ENCODE measurements around the gene RAD51B. TPM values are rescaled to one million over a fixed set of nuclear protein-coding genes. Genes with fewer than 3 reads are reported as not detected.

RAD51B gene
- total RNA-seq, 4 donors from 2014 or later, result 5.0 to 31.8 (median 20.6) TPM

GRCh38 chr14:68713782-68714181, 894.2 kb downstream of the RAD51B start:
- in situ Hi-C loops (cut with MboI; ENCODE audit: low pct_ligation_motif_present in 1 of 4, low pct_unique_long_range_greater_than_20kb in 1 of 4, low sequenced_read_pairs in 3 of 4) (no loop called here), intact Hi-C loops (cut with DNase I; ENCODE audit: low total_unique reads) (no loop called here)
- no peaks in the 10 kb centered on the region for H3K4me1 ChIP-seq
- no peak overlapping the region for H3K4me3 ChIP-seq
- no peaks in the 10 kb centered on the region for H3K9me3 ChIP-seq
- no peaks in the 10 kb centered on the region for H3K27me3 ChIP-seq
- DNase-seq, result no peak
- 88 to 94% methylated on average over 6 to 7 of the region's 7 CpGs for WGBS, 2 donors (ENCODE audit: low coverage in 1 of 2)
- TF ChIP-seq CTCF (IDR thresholded peaks at IDR 0.05) (no peak), POLR2A (IDR thresholded peaks at IDR 0.05) (no peak), EP300 (IDR thresholded peaks at IDR 0.05; ENCODE audit: low read depth) (no peak), POLR2AphosphoS5 (IDR thresholded peaks at IDR 0.05) (no peak)
- no peaks in the 10 kb centered on the region for H3K36me3 ChIP-seq
- no peak overlapping the region for H3K27ac ChIP-seq

GRCh38 chr14:68714991-68715924, 895.7 kb downstream of the RAD51B start:
- in situ Hi-C loops (cut with MboI; ENCODE audit: low pct_ligation_motif_present in 1 of 4, low pct_unique_long_range_greater_than_20kb in 1 of 4, low sequenced_read_pairs in 3 of 4), result no loop called here
- DNase-seq, result no peak
- Histone ChIP-seq H3K27me3 (no peaks in the 10 kb centered on the region), H3K36me3 (no peaks in the 10 kb centered on the region), H3K4me1 (no peaks in the 10 kb centered on the region), H3K9me3 (no peaks in the 10 kb centered on the region), H3K4me3 (no peak overlapping the region), H3K27ac (no peak overlapping the region)
- TF ChIP-seq POLR2A (IDR thresholded peaks at IDR 0.05), result no peak
- TF ChIP-seq CTCF (IDR thresholded peaks at IDR 0.05), result no peak
- no peak for TF ChIP-seq EP300 (IDR thresholded peaks at IDR 0.05; ENCODE audit: low read depth)
- TF ChIP-seq POLR2AphosphoS5 (IDR thresholded peaks at IDR 0.05), result no peak
- intact Hi-C loops (cut with DNase I; ENCODE audit: low total_unique reads), result no loop called here
- WGBS, 2 donors (ENCODE audit: low coverage in 1 of 2), result 86 to 100% methylated on average over 2 to 7 of the region's 7 CpGs

GRCh38 chr14:68716698-68717097, 897.1 kb downstream of the RAD51B start:
- in situ Hi-C loops (cut with MboI; ENCODE audit: low pct_ligation_motif_present in 1 of 4, low pct_unique_long_range_greater_than_20kb in 1 of 4, low sequenced_read_pairs in 3 of 4), result no loop called here
- WGBS, 2 donors (ENCODE audit: low coverage in 1 of 2), result 53 to 80% methylated on average over 4 of the region's 4 CpGs
- intact Hi-C loops (cut with DNase I; ENCODE audit: low total_unique reads), result no loop called here
- peak; percentile 47 for DNase-seq
- Histone ChIP-seq H3K36me3 (no peaks in the 10 kb centered on the region), H3K27ac (no peak overlapping the region), H3K27me3 (no peaks in the 10 kb centered on the region), H3K4me1 (no peaks in the 10 kb centered on the region), H3K9me3 (no peaks in the 10 kb centered on the region), H3K4me3 (no peak overlapping the region)
- TF ChIP-seq EP300 (IDR thresholded peaks at IDR 0.05; ENCODE audit: low read depth) (no peak), CTCF (IDR thresholded peaks at IDR 0.05) (peak in 4 of 5 experiments; percentile 33 to 57 (median 43))

GRCh38 chr14:68718023-68718990, 898.7 kb downstream of the RAD51B start:
- TF ChIP-seq POLR2A (IDR thresholded peaks at IDR 0.05), result no peak
- no peak for TF ChIP-seq POLR2AphosphoS5 (IDR thresholded peaks at IDR 0.05)
- TF ChIP-seq CTCF (IDR thresholded peaks at IDR 0.05), result peak; percentile 37 to 54 (median 46)
- H3K4me3 ChIP-seq, result no peak overlapping the region
- no peak for DNase-seq
- H3K9me3 ChIP-seq, result no peaks in the 10 kb centered on the region
- in situ Hi-C loops (cut with MboI; ENCODE audit: low pct_ligation_motif_present in 1 of 4, low pct_unique_long_range_greater_than_20kb in 1 of 4, low sequenced_read_pairs in 3 of 4) (no loop called here), intact Hi-C loops (cut with DNase I; ENCODE audit: low total_unique reads) (no loop called here)
- no peaks in the 10 kb centered on the region for H3K36me3 ChIP-seq
- H3K27me3 ChIP-seq, result no peaks in the 10 kb centered on the region
- WGBS, 2 donors (ENCODE audit: low coverage in 1 of 2), result 85 to 98% methylated on average over 3 to 8 of the region's 8 CpGs
- peaks cover 0 to 7% (median 2%) of the 10 kb centered on the region in 4 donors for H3K4me1 ChIP-seq
- no peak overlapping the region for H3K27ac ChIP-seq
